Large intestine (tissue), 3 donors: ENCODE measurements around the gene ACOX1. TPM values are rescaled to one million over a fixed set of nuclear protein-coding genes. Genes with fewer than 3 reads are reported as not detected.

Experiments
- DNase-seq, 2 donors: peaks; one replicate each; pipeline versions ENCODE4 v3.0.0 to v3.0.0-alpha.2; 2013
- H3K27ac ChIP-seq: one replicate; pipeline ENCODE4 v1.5.1; 2013; ENCODE audit warnings: low read length
- H3K27me3 ChIP-seq: 2 replicates; pipeline ENCODE4 v1.6.1; 2013; ENCODE audit warnings: low read length; ENCODE audit not compliant: control insufficient read depth, insufficient read depth
- H3K36me3 ChIP-seq: 2 replicates; pipeline ENCODE4 v1.6.1; 2013; ENCODE audit warnings: low read length; ENCODE audit not compliant: control insufficient read depth, insufficient read depth
- H3K4me1 ChIP-seq: one replicate; pipeline ENCODE4 v1.6.1; 2013; ENCODE audit warnings: low read length; ENCODE audit not compliant: control insufficient read depth, insufficient read depth
- H3K4me3 ChIP-seq: one replicate; pipeline ENCODE4 v1.5.1; 2013; ENCODE audit warnings: low read length
- H3K9me3 ChIP-seq: one replicate; pipeline ENCODE4 v1.6.1; 2013; ENCODE audit warnings: mild to moderate bottlenecking, low read depth, low read length, moderate library complexity; ENCODE audit not compliant: control insufficient read depth
- WGBS: methylation state at CpG from one replicate; pipeline ENCODE4 v1.1.5; 2013; ENCODE audit warnings: low lambda C conversion rate; ENCODE audit not compliant: insufficient coverage; 5-methylcytosine and 5-hydroxymethylcytosine counted together
- polyA plus RNA-seq: library from polyadenylated mRNA; unstranded; fragments of 120-200 nt; gene quantifications from one replicate; pipeline ENCODE4 v1.2.1, GENCODE V29; 2013

Gene ACOX1
- polyA plus RNA-seq, 1 donor = 64.6 TPM

- H3K4me3 ChIP-seq = no peak overlapping the region
- no peak overlapping the region for H3K27ac ChIP-seq
- no CpG with 5 or more reads among the region's 16 CpGs for WGBS
- peaks cover 46% of the 10 kb centered on the region for H3K36me3 ChIP-seq
- no peaks in the 10 kb centered on the region for H3K9me3 ChIP-seq
- DNase-seq = no peak
- H3K4me1 ChIP-seq = peaks cover 16% of the 10 kb centered on the region
- H3K27me3 ChIP-seq = no peaks in the 10 kb centered on the region
Observed at GRCh38 chr17:75898791-75899190, 80.2 kb downstream of the ACOX1 start.

- H3K36me3 ChIP-seq = peaks cover 46% of the 10 kb centered on the region
- peak in 1 of 2 donors; percentile 23 for DNase-seq
- no peak overlapping the region for H3K27ac ChIP-seq
- H3K27me3 ChIP-seq = no peaks in the 10 kb centered on the region
- peaks cover 16% of the 10 kb centered on the region for H3K4me1 ChIP-seq
- H3K9me3 ChIP-seq = no peaks in the 10 kb centered on the region
- no peak overlapping the region for H3K4me3 ChIP-seq
- no CpG with 5 or more reads among the region's 8 CpGs for WGBS
Observed at GRCh38 chr17:75898065-75898464, 80.9 kb downstream of the ACOX1 start.

GRCh38 chr17:75897160-75898019 lies 81.6 kb downstream of the ACOX1 start:
- H3K4me3 ChIP-seq = peak overlapping the region; percentile 78

GRCh38 chr17:75896415-75897159 lies 82.4 kb downstream of the ACOX1 start, which contains the start of gene TRIM65:
TRIM65 (minus strand) TSS chr17:75896951; CDS start chr17:75896937, 14 bp downstream.
- DNase-seq = peak; percentile 82 to 91
- Histone ChIP-seq H3K4me3 (peak within 1 kb of the TSS; percentile 78), H3K27me3 (no peaks in the 10 kb centered on the region), H3K36me3 (peaks cover 43% of the 10 kb centered on the region), H3K27ac (peak within 1 kb of the TSS; percentile 87), H3K4me1 (peaks cover 27% of the 10 kb centered on the region), H3K9me3 (no peaks in the 10 kb centered on the region)
- no CpG with 5 or more reads among the region's 102 CpGs for WGBS

More at GRCh38 chr17:75897160-75898019, 81.6 kb downstream of the ACOX1 start:
- no peak for DNase-seq
- Histone ChIP-seq H3K27ac (peak overlapping the region; percentile 65), H3K27me3 (no peaks in the 10 kb centered on the region), H3K36me3 (peaks cover 42% of the 10 kb centered on the region), H3K9me3 (no peaks in the 10 kb centered on the region), H3K4me1 (peaks cover 19% of the 10 kb centered on the region)
- WGBS = 100% methylated on average over 1 of the region's 37 CpGs

GRCh38 chr17:75895370-75896155 lies 83.4 kb downstream of the ACOX1 start:
- peak in 1 of 2 donors; percentile 41 for DNase-seq
- Histone ChIP-seq H3K4me1 (peaks cover 28% of the 10 kb centered on the region), H3K27ac (peak overlapping the region; percentile 87), H3K27me3 (no peaks in the 10 kb centered on the region), H3K9me3 (peaks cover 5% of the 10 kb centered on the region), H3K4me3 (peak overlapping the region; percentile 78), H3K36me3 (peaks cover 43% of the 10 kb centered on the region)
- WGBS = 93% methylated on average over 2 of the region's 28 CpGs

- no CpG with 5 or more reads among the region's 22 CpGs for WGBS
- Histone ChIP-seq H3K36me3 (peaks cover 40% of the 10 kb centered on the region), H3K9me3 (peaks cover 5% of the 10 kb centered on the region), H3K27ac (no peak overlapping the region), H3K4me3 (no peak overlapping the region), H3K4me1 (peaks cover 28% of the 10 kb centered on the region), H3K27me3 (no peaks in the 10 kb centered on the region)
- DNase-seq = no peak
Observed at GRCh38 chr17:75894049-75894733, 84.8 kb downstream of the ACOX1 start.

- Histone ChIP-seq H3K9me3 (peaks cover 5% of the 10 kb centered on the region), H3K27ac (no peak overlapping the region), H3K4me1 (peaks cover 28% of the 10 kb centered on the region), H3K36me3 (peaks cover 35% of the 10 kb centered on the region), H3K27me3 (no peaks in the 10 kb centered on the region), H3K4me3 (no peak overlapping the region)
- WGBS = 92% methylated on average over 6 of the region's 18 CpGs
- no peak for DNase-seq
Observed at GRCh38 chr17:75893305-75894048, 85.5 kb downstream of the ACOX1 start.

- Histone ChIP-seq H3K27ac (no peak overlapping the region), H3K4me3 (no peak overlapping the region), H3K4me1 (peaks cover 28% of the 10 kb centered on the region), H3K36me3 (peaks cover 30% of the 10 kb centered on the region), H3K9me3 (peaks cover 5% of the 10 kb centered on the region), H3K27me3 (no peaks in the 10 kb centered on the region)
- DNase-seq = no peak
- WGBS = no CpG with 5 or more reads among the region's 16 CpGs
Observed at GRCh38 chr17:75892556-75893224, 86.3 kb downstream of the ACOX1 start.
